ENCODE measurements around the gene FBRSL1.
"Not testable (repeated sequence)": the region's sequence is repeated elsewhere in the genome, so short reads cannot be mapped to it uniquely, and the experiment has no call there.

FBRSL1 gene

DNA sequence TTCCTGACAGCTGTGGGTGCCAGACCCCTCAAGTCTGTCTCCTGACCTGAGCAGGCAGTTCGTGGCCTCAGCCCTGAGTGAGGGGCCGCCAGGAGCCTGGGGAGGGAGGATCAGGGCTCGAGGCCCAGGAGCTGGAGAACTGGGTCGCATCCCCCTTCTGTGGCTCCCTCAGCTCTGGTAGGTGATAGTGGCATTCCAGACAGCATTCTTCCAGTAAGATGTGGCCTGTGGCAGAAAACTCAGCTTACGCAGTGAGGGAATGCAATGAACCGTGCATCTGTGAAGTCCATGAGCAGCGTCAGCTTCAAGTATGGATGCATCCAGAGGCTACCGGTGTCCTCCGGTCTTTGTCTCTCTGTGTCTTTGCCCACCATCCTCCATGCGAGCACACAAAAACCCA, 28.4 kb upstream of the FBRSL1 start:
- peaks cover 4% of the 10 kb centered on the region for H3K9me3 Mint-ChIP-seq
- no peaks in the 10 kb centered on the region for H3K36me3 Mint-ChIP-seq (ENCODE audit: low read depth)
- H3K4me3 Mint-ChIP-seq = no peak overlapping the region

DNA sequence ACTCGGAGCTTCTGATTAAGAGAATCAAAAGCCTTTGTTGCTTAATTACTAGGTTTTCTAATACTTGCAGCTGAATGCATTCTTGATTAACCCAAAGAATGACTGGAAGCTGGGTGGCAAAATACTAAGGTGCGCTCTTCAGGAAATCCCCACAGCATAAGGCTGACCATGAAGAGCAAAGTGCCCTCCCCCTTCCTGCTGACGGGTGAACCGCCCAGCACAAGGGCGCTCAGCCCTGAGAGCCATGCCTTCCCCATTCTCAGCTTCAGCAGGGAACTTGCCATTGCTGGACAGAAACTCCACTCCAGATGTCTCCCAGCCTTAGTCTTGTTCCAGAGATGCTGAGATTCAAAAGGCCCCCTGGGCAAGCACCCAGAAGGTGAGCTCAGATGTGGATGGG, 27.2 kb upstream of the FBRSL1 start:
- H3K27me3 Mint-ChIP-seq (ENCODE audit: low read depth) = peaks cover 22% of the 10 kb centered on the region
- peaks cover 4% of the 10 kb centered on the region for H3K9me3 Mint-ChIP-seq
- H3K36me3 Mint-ChIP-seq (ENCODE audit: low read depth) = no peaks in the 10 kb centered on the region
- peaks cover 16% of the 10 kb centered on the region for H3K4me1 Mint-ChIP-seq
- no peak overlapping the region for H3K27ac Mint-ChIP-seq
- no peak overlapping the region for H3K4me3 Mint-ChIP-seq
- TF ChIP-seq, protein P1, sequence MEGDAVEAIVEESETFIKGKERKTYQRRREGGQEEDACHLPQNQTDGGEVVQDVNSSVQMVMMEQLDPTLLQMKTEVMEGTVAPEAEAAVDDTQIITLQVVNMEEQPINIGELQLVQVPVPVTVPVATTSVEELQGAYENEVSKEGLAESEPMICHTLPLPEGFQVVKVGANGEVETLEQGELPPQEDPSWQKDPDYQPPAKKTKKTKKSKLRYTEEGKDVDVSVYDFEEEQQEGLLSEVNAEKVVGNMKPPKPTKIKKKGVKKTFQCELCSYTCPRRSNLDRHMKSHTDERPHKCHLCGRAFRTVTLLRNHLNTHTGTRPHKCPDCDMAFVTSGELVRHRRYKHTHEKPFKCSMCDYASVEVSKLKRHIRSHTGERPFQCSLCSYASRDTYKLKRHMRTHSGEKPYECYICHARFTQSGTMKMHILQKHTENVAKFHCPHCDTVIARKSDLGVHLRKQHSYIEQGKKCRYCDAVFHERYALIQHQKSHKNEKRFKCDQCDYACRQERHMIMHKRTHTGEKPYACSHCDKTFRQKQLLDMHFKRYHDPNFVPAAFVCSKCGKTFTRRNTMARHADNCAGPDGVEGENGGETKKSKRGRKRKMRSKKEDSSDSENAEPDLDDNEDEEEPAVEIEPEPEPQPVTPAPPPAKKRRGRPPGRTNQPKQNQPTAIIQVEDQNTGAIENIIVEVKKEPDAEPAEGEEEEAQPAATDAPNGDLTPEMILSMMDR (IDR thresholded peaks at IDR 0.05; ENCODE audit: unreplicated experiment in 3 of 3) = no peak

More for the DNA sequence above, 28.4 kb upstream of the FBRSL1 start:
- peaks cover 20% of the 10 kb centered on the region for H3K27me3 Mint-ChIP-seq (ENCODE audit: low read depth)
- peaks cover 16% of the 10 kb centered on the region for H3K4me1 Mint-ChIP-seq
- TF ChIP-seq, protein P1 (IDR thresholded peaks at IDR 0.05; ENCODE audit: unreplicated experiment in 3 of 3) = no peak
- H3K27ac Mint-ChIP-seq = no peak overlapping the region

DNA sequence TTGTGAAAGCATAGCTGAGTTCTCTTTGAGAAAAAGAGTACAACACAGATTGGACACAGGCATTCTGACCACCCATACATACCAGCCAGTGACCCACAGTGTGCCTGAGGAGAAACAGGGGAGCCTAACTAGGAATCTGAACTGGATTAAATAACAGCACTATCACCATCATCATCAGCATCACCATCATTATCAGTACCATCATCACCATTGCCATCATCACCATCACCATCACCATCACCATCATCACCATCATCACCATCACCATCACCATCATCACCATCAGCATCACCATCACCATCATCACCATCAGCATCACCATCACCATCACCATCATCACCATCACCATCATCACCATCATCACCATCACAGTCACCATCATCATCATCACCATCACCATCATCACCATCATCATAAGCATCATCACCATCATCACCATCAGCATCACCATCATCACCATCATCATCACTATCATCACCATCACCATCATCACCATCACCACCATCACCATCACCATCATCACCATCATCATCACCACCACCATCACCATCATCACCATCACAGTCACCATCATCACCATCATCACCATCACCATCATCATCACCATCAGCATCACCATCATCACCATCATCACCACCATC, 26.5 kb upstream of the FBRSL1 start:
- not testable (repeated sequence) for H3K27ac Mint-ChIP-seq; H3K36me3 Mint-ChIP-seq (ENCODE audit: low read depth)
- H3K4me1 Mint-ChIP-seq = peaks cover 16% of the 10 kb centered on the region

DNA sequence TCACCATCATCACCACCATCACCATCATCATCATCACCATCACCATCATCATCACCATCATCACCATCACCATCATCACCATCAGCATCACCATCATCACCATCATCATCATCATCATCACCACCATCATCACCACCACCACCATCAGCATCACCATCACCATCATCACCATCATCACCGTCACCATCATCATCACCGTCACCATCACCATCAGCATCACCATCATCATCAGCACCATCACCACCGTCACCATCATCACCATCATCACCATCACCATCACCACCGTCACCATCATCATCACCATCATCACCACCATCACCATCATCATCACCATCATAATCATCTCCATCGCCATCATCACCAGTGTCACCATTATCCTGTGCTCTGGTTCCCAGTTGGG, 25.6 kb upstream of the FBRSL1 start:
- H3K27ac Mint-ChIP-seq; H3K36me3 Mint-ChIP-seq (ENCODE audit: low read depth): not testable (repeated sequence)

More for the DNA sequence above, 26.5 kb upstream of the FBRSL1 start:
- not testable (repeated sequence) for H3K4me3 Mint-ChIP-seq, H3K9me3 Mint-ChIP-seq
- peaks cover 28% of the 10 kb centered on the region for H3K27me3 Mint-ChIP-seq (ENCODE audit: low read depth)

DNA sequence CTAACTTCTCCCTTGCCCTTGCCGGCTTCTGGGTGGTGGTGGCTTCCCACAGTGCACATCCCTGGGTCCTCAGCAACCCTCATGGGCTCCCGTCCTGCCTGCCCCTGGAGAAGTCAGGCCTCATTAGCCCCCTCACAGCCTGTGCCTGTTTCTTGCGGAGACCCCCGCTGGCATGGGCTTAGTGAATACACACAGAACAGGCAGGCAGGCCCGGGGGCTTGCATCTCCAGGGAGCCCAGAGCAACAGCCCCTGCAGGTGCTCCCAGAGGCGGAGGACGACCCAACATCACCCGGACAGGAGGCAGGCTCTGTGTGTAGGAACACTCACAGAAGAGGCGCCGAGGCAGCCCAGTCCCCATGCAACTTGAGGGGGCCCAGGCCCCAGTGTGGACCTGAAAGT, 25.1 kb upstream of the FBRSL1 start:
- Mint-ChIP-seq H3K36me3 (ENCODE audit: low read depth) (no peaks in the 10 kb centered on the region), H3K9me3 (no peaks in the 10 kb centered on the region), H3K4me1 (peaks cover 17% of the 10 kb centered on the region), H3K27ac (no peak overlapping the region), H3K4me3 (no peak overlapping the region), H3K27me3 (ENCODE audit: low read depth) (peaks cover 33% of the 10 kb centered on the region)
- TF ChIP-seq, protein P1 (IDR thresholded peaks at IDR 0.05; ENCODE audit: unreplicated experiment in 3 of 3) = no peak

More for the DNA sequence above, 25.6 kb upstream of the FBRSL1 start:
- Mint-ChIP-seq H3K4me1 (peaks cover 14% of the 10 kb centered on the region), H3K27me3 (ENCODE audit: low read depth) (peaks cover 29% of the 10 kb centered on the region)
- not testable (repeated sequence) for H3K9me3 Mint-ChIP-seq, H3K4me3 Mint-ChIP-seq

DNA sequence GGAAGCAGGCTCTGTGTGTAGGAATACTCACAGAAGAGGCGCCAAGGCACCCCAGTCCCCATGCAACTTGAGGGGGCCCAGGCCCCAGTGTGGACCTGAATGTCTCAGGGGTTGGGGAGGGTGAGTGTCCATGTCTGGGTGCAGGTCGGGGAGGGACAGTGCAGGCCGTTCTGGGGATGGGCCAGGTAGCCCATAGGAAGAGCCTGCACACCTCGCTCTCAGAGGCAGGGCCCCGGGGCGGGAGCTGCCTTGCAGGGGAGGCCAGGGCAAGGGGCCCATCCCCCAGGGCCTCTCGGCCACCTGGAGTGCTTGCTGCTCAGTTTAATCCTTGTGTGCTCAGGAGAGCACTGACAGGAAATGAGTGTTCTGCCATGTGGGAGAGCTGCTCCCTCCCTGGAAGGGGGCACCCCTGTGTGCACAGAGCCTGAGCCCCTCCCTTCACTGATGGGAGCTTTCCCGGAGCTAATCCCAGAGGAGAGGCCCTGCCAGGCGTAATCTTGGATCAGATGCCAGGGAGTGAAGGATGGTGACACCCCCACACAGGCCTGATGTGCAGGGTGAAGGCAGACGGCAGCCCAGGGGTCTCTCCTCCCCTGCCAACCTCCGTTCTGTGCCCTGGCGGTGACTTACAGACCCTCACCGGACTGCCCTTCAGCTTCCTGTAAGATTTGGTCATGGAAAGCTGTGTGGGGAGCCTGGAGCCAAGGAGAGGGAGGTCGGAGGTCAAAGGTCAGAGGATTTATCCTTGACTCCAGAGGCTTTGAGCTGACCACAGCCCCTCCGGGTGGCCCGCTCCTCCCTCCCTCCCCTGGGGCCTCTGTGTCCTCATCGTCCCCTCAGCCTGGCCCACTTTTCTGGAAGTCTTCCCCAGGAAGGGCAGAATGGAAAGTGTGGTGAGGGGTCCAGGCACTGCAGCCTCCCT, 24.4 kb upstream of the FBRSL1 start:
- H3K27me3 Mint-ChIP-seq (ENCODE audit: low read depth) = peaks cover 34% of the 10 kb centered on the region
- H3K36me3 Mint-ChIP-seq (ENCODE audit: low read depth) = no peaks in the 10 kb centered on the region
- H3K9me3 Mint-ChIP-seq = no peaks in the 10 kb centered on the region
- TF ChIP-seq, protein P1 (IDR thresholded peaks at IDR 0.05; ENCODE audit: unreplicated experiment in 3 of 3) = no peak
- no peak overlapping the region for H3K27ac Mint-ChIP-seq
- peaks cover 19% of the 10 kb centered on the region for H3K4me1 Mint-ChIP-seq
- no peak overlapping the region for H3K4me3 Mint-ChIP-seq
